Stimulated activated naive CD8-positive, alpha-beta T cell treated with anti-CD3 and anti-CD28 coated beads, Interleukin-15, Interleukin-2, amounts not matched to agents 100 ng/mL and 50 ng/mL, for 24 hours (primary cell): Measurements from ENCODE around the gene CHRNA5.
"Not testable (repeated sequence)": the region's sequence is repeated elsewhere in the genome, so short reads cannot be mapped to it uniquely, and the experiment has no call there.

Experiments
- H3K27ac Mint-ChIP-seq: one replicate; pipeline ENCODE4 v1.8.0; 2021; ENCODE audit warnings: mild to moderate bottlenecking, mixed read lengths
- H3K27me3 Mint-ChIP-seq: one replicate; pipeline ENCODE4 v1.8.0; 2021; ENCODE audit warnings: mixed read lengths
- H3K36me3 Mint-ChIP-seq: one replicate; pipeline ENCODE4 v1.8.0; 2021; ENCODE audit warnings: low read depth, mixed read lengths
- H3K4me1 Mint-ChIP-seq: one replicate; pipeline ENCODE4 v1.8.0; 2021; ENCODE audit warnings: low read depth, mixed read lengths
- H3K4me3 Mint-ChIP-seq: one replicate; pipeline ENCODE4 v1.8.0; 2021; ENCODE audit warnings: mild to moderate bottlenecking, mixed read lengths
- H3K9me3 Mint-ChIP-seq: one replicate; pipeline ENCODE4 v1.8.0; 2021; ENCODE audit warnings: mixed read lengths

CHRNA5 gene

DNA sequence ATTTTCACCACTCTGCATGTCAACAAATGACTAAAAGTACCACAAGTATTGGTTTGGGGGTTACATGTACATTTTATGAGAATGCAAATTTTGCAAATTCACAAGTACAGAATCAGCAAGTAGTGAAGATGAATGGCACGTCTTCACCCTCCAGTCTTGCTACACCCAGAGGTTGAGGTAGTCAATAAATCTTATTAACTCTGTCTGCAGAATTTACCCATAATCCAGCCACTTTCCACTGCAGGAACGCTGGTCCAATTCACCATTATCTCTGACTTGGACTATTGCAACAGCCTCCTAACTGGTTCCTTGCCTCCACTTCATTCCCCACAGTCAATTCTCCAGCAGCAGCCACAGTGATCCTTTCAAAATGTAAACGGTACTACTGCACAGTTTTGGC, 14.5 kb upstream of the CHRNA5 start:
- peaks cover 51% of the 10 kb centered on the region for H3K36me3 Mint-ChIP-seq
- no peaks in the 10 kb centered on the region for H3K9me3 Mint-ChIP-seq
- no peak overlapping the region for H3K27ac Mint-ChIP-seq
- H3K4me3 Mint-ChIP-seq: no peak overlapping the region
- H3K4me1 Mint-ChIP-seq: no peaks in the 10 kb centered on the region
- H3K27me3 Mint-ChIP-seq: no peaks in the 10 kb centered on the region

DNA sequence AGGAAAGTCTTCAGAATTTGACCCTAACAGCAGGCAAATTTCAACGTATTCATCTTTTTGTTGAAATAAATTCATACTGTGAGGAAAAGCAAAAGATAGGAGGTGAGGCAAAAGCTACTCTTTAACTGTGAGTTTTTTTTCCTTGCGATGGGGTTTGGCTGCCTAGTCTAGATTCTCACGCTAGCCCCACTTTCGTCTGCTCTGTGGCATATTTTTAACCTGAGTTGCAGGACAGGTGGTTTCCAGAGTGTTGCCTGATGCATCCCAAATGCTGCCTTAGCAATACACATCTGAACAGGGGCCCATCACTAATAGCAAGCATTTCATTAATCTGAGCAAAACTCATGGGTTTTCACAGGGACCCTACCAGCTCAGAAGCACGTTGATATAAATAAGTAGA, 13.4 kb upstream of the CHRNA5 start:
- Mint-ChIP-seq H3K36me3 (peaks cover 40% of the 10 kb centered on the region), H3K27me3 (no peaks in the 10 kb centered on the region), H3K27ac (no peak overlapping the region), H3K4me3 (no peak overlapping the region), H3K4me1 (no peaks in the 10 kb centered on the region), H3K9me3 (no peaks in the 10 kb centered on the region)

DNA sequence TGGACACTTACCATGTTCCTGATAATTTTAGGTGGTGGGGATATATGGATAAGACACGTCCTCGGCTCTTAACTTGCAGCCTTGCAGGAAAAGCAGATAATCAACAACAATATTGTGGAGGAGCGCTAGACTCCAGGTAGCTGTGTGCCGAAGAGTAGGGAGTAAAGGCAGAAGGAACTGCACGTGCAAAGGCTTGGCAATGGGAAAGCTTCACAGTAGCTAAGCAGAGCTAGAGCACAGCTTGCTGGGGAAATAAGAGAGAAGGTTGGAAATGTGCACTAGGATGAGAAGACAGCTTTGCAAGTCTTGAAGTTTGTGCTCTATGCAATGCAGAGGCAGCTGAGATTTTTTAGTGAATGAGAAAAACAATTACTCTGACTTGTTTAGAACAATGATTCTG, 12.7 kb upstream of the CHRNA5 start:
- no peaks in the 10 kb centered on the region for H3K9me3 Mint-ChIP-seq
- H3K36me3 Mint-ChIP-seq: peaks cover 38% of the 10 kb centered on the region
- H3K4me3 Mint-ChIP-seq: no peak overlapping the region
- no peaks in the 10 kb centered on the region for H3K27me3 Mint-ChIP-seq
- H3K27ac Mint-ChIP-seq: no peak overlapping the region
- H3K4me1 Mint-ChIP-seq: no peaks in the 10 kb centered on the region

DNA sequence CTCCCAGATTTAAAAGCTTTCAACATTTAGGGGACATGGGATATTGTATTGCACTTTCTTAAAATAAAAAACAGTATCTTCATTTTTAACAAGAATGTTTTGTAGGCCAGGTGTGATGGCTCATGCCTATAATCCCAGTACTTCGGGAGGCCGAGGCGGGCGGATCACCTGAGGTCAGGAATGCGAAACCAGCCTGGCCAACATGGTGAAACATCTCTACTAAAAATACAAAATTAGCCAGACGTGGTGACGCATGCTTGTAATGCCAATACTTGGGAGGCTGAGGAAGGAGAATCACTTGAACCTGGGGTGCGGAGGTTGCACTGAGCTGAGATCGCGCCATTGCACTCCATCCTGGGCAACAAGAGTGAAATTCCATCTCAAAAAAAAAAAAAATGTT, 5.1 kb upstream of the CHRNA5 start:
- H3K9me3 Mint-ChIP-seq, H3K4me3 Mint-ChIP-seq: not testable (repeated sequence)
- peaks cover 12% of the 10 kb centered on the region for H3K4me1 Mint-ChIP-seq

GRCh38 chr15:78561490-78561889, 3.8 kb upstream of the CHRNA5 start:
- no peaks in the 10 kb centered on the region for H3K9me3 Mint-ChIP-seq
- H3K27me3 Mint-ChIP-seq: peaks cover 18% of the 10 kb centered on the region
- peaks cover 19% of the 10 kb centered on the region for H3K4me1 Mint-ChIP-seq
- H3K4me3 Mint-ChIP-seq: no peak overlapping the region
- H3K36me3 Mint-ChIP-seq: no peaks in the 10 kb centered on the region
- no peak overlapping the region for H3K27ac Mint-ChIP-seq

More for the DNA sequence above, 5.1 kb upstream of the CHRNA5 start:
- not testable (repeated sequence) for H3K27ac Mint-ChIP-seq, H3K36me3 Mint-ChIP-seq
- H3K27me3 Mint-ChIP-seq: peaks cover 13% of the 10 kb centered on the region

DNA sequence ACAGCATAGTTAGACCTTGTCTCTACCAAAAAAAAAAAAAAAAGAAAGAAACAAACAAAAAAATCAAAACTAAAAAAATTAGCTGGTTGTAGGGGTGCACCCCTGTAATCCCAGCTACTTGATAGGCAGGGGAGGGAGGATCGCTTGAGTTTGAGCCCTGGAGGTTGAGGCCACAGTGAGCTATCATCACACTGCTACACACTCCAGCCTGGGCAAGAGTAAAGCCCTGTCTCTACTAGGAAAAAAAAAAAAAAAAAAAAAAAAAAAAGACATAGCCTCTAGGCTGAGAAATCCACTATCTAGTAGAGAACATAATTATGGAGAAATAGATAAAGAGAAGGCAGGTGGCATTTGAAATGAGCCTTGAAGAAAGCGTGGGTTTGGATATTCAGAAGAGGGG, 2.2 kb upstream of the CHRNA5 start:
- no peak overlapping the region for H3K27ac Mint-ChIP-seq
- no peaks in the 10 kb centered on the region for H3K9me3 Mint-ChIP-seq
- peaks cover 29% of the 10 kb centered on the region for H3K27me3 Mint-ChIP-seq
- H3K36me3 Mint-ChIP-seq: no peaks in the 10 kb centered on the region
- peaks cover 25% of the 10 kb centered on the region for H3K4me1 Mint-ChIP-seq
- H3K4me3 Mint-ChIP-seq: no peak overlapping the region

DNA sequence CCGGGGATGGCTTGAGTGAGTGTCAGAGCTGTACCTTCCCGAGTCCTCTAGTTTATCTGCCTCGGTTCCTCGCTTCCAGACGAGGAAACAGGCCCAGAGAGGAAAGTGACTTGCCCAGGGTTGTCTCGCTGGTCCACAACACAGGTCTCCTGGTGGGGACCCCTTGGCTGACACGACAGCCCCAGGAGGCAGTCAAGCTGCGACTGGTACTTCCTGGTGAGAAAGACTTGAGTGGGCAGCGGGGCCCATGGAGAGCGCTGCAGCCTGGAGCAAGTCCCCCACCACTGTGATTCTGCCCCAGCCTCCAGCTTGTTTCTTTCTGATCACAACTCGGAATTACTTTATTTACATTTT, 600 bp upstream of the CHRNA5 start:
- peaks cover 36% of the 10 kb centered on the region for H3K27me3 Mint-ChIP-seq
- H3K4me1 Mint-ChIP-seq: peaks cover 25% of the 10 kb centered on the region
- H3K4me3 Mint-ChIP-seq: peak overlapping the region; percentile 89
- H3K36me3 Mint-ChIP-seq: no peaks in the 10 kb centered on the region
- peak overlapping the region; percentile 26 for H3K27ac Mint-ChIP-seq
- no peaks in the 10 kb centered on the region for H3K9me3 Mint-ChIP-seq

DNA sequence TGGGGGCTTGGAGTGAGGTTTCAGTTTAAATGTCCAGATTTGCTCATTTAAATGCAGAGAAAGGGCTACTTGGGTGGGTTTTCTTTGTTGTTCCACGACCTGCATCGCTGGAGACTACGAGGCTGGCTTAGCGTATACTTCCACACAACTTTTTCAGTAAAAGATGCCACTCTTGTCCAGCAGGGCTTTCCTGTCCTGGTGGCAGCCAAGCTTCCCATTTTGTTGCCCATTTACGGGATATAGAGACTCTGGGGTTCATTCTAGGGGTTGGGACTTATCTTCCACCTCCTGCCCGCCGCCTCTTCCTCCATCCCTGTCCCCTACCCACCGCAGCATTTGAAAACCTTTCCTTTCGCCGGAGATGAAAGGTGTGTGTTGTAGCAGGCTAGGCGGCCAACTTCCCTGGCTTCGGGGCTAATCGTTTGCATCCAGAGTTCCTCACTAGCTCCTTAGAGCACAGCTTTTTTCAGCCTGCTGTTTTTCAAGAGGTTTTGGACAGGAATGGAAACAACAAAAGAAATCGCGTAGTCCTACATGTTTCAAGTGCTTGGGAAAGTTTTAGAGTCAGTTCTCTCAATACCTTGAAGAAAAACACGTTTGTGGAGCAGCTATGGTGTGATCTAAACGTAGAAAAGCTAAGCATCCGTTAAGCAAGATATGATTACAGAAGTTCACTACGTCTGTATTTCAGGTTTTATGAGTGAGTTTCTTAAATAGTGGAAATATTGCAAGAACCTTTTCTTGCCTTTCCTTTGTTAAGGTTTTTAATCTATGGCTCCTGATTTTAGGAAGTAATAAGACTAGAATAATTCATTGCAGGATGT, 843 bp downstream of the CHRNA5 start:
- Mint-ChIP-seq H3K27ac (peak overlapping the region; percentile 21), H3K4me1 (peaks cover 25% of the 10 kb centered on the region), H3K27me3 (peaks cover 36% of the 10 kb centered on the region), H3K4me3 (peak overlapping the region; percentile 89), H3K9me3 (no peaks in the 10 kb centered on the region), H3K36me3 (no peaks in the 10 kb centered on the region)

DNA sequence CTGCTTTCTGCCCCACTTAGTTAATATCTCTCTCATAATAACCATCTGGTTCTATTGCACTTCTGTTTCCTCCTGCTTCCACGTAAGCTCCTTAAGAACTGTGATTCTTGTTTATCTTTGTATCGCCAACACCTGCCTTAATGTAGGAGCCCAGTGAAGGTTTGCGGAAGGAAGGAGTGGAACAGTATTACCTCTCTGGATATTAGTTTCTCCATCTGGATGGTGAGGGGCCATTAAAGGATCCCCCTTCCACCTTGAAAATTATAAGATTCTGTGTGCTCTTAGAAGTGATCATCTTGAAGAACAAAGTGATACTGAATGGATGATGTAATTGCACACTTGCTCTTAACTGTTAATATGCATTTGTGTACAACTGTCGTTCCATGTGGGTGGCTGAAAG, 2.2 kb downstream of the CHRNA5 start:
- peaks cover 25% of the 10 kb centered on the region for H3K4me1 Mint-ChIP-seq
- H3K27ac Mint-ChIP-seq: no peak overlapping the region
- H3K36me3 Mint-ChIP-seq: no peaks in the 10 kb centered on the region
- peak overlapping the region; percentile 1 for H3K4me3 Mint-ChIP-seq
- H3K27me3 Mint-ChIP-seq: peaks cover 36% of the 10 kb centered on the region
- no peaks in the 10 kb centered on the region for H3K9me3 Mint-ChIP-seq

DNA sequence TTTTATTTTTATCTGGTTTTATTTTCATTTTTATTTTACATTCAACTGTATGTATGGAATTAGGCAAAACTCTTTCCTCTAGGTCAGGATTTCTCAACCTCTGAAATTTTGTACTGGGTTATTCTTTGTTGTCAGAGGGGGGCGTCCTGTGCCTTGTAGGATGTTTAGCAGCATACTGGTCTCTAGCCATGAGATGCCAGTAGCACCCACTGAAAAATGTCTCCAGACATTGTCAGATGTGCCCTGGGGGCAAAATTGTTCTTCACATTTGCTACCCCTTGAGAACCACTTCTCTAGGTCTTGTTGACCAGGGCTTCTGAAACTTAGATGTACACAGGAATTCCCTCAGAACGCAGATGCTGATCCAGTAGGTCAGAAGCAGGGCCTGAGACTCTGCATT, 5.4 kb downstream of the CHRNA5 start:
- H3K4me3 Mint-ChIP-seq: no peak overlapping the region
- H3K27ac Mint-ChIP-seq: no peak overlapping the region
- no peaks in the 10 kb centered on the region for H3K9me3 Mint-ChIP-seq
- peaks cover 22% of the 10 kb centered on the region for H3K27me3 Mint-ChIP-seq
- H3K4me1 Mint-ChIP-seq: peaks cover 13% of the 10 kb centered on the region
- H3K36me3 Mint-ChIP-seq: no peaks in the 10 kb centered on the region

DNA sequence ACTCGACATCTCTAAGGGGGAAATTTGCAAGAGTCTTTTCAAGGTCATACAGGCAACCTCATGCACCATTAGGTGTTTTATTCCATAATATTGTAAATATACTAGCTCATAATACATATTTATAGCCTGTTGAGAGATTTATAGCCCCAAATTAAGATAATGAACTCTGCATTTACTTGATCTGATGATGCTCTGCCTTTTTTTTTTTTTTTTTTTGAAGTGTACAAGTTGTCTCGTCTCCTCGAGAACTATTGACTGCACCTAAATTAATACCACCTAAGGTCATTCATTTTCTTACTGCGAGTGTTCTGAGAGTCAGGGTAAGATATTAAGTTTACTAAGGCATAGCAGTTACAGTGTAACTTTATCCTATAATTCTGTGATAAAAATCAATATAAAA, 6.1 kb downstream of the CHRNA5 start:
- Mint-ChIP-seq H3K36me3 (no peaks in the 10 kb centered on the region), H3K27me3 (peaks cover 19% of the 10 kb centered on the region), H3K9me3 (no peaks in the 10 kb centered on the region), H3K4me1 (peaks cover 7% of the 10 kb centered on the region), H3K4me3 (no peak overlapping the region), H3K27ac (no peak overlapping the region)

DNA sequence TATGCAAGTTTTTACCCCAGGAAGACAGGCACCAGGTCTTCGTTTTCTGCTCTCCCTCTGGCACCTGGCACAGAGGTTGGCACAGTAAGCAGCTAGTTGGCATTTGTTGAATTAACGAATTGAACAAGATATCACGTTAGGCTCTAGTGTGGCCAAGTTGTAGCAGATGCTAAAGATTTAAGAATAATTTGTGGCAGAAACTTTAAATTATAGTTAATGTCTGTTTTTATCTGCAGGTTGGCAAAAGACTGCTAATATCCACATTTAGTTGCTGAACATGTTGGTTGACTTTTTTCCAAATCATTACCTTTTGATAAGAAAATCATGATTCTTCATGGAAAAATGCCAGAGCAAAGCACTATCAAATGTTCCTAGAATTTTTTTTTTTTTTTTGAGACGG, 8.1 kb downstream of the CHRNA5 start:
- H3K27ac Mint-ChIP-seq: no peak overlapping the region
- H3K4me1 Mint-ChIP-seq: no peaks in the 10 kb centered on the region
- peaks cover 12% of the 10 kb centered on the region for H3K27me3 Mint-ChIP-seq
- H3K4me3 Mint-ChIP-seq: no peak overlapping the region
- H3K9me3 Mint-ChIP-seq: no peaks in the 10 kb centered on the region
- no peaks in the 10 kb centered on the region for H3K36me3 Mint-ChIP-seq

DNA sequence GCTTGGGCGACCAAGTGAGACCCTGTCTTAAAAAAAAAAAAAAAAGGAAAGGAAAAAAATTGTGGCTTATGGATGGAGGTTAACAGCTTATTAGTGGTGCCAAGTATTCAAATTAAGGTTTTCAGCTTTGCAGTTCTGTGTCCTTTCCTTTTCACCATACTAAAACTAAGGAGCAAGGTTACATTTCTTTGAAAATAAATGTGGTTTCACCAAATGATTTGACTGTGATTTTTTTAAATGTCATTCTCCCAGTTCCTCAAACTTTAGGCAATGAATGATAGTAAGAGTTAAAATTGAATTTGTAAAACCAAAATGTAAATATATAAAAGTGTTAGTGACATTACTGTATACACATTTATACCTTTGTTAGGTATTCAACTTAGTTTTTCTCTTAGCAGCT, 9.6 kb downstream of the CHRNA5 start:
- no peak overlapping the region for H3K27ac Mint-ChIP-seq
- H3K4me3 Mint-ChIP-seq: no peak overlapping the region
- peaks cover 5% of the 10 kb centered on the region for H3K27me3 Mint-ChIP-seq
- H3K36me3 Mint-ChIP-seq: no peaks in the 10 kb centered on the region
- no peaks in the 10 kb centered on the region for H3K9me3 Mint-ChIP-seq
- H3K4me1 Mint-ChIP-seq: no peaks in the 10 kb centered on the region

- H3K4me1 Mint-ChIP-seq: no peaks in the 10 kb centered on the region
- H3K4me3 Mint-ChIP-seq: no peak overlapping the region
- no peaks in the 10 kb centered on the region for H3K9me3 Mint-ChIP-seq
- no peak overlapping the region for H3K27ac Mint-ChIP-seq
- H3K27me3 Mint-ChIP-seq: peaks cover 3% of the 10 kb centered on the region
- H3K36me3 Mint-ChIP-seq: no peaks in the 10 kb centered on the region
Observed at GRCh38 chr15:78597583-78597982, 32.3 kb downstream of the CHRNA5 start.

DNA sequence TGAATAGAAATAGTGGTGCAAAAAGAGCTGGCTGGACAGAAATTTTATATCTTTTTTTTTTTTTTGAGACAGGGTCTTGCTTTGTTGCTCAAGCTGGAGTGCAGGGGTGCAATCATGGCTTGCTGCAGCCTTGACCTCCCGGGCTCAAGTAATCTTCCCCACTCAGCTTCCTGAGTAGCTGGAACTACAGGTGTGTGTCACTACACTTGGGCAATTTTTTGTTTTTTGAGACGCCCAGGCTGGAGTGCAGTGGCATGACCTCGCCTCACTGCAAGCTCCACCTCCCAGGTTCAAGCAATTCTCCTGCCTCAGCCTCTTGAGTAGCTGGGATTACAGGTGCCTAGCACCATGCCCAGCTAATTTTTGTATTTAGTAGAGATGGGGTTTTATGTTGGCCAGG, 33.0 kb downstream of the CHRNA5 start:
- Mint-ChIP-seq H3K36me3 (no peaks in the 10 kb centered on the region), H3K9me3 (no peaks in the 10 kb centered on the region), H3K27ac (no peak overlapping the region), H3K27me3 (peaks cover 6% of the 10 kb centered on the region), H3K4me1 (no peaks in the 10 kb centered on the region), H3K4me3 (no peak overlapping the region)

- H3K27me3 Mint-ChIP-seq: peaks cover 7% of the 10 kb centered on the region
- H3K9me3 Mint-ChIP-seq: no peaks in the 10 kb centered on the region
- no peak overlapping the region for H3K4me3 Mint-ChIP-seq
- H3K4me1 Mint-ChIP-seq: no peaks in the 10 kb centered on the region
- no peaks in the 10 kb centered on the region for H3K36me3 Mint-ChIP-seq
- H3K27ac Mint-ChIP-seq: no peak overlapping the region
Observed at GRCh38 chr15:78599189-78599588, 33.9 kb downstream of the CHRNA5 start.
